Activated T-cell treated with anti-CD3 and anti-CD28 coated beads, Interleukin-2, amount 50 U/mL, for 72 hours (primary cell): ENCODE results near the gene RNASE13. TPM values are rescaled to one million over a fixed set of nuclear protein-coding genes. Genes with fewer than 3 reads are reported as not detected.

Experiments used
- ATAC-seq, 2 donors: fragments of 150-1000 bp; cut with Tn5 transposase; replicated peaks in 1 of 2; 2 replicates each; pipeline ENCODE4 v1.10.0; 2021; ENCODE audit warnings: moderate library complexity in 2 of 2, mild to moderate bottlenecking in 1 of 2
- DNase-seq, 2 donors: peaks; one replicate each; pipeline ENCODE4 v3.0.0; 2021 to 2022; ENCODE audit warnings: mixed read lengths in 1 of 2
- H3K27ac Mint-ChIP-seq: one replicate; pipeline ENCODE4 v1.8.0; 2022; ENCODE audit warnings: mild to moderate bottlenecking, moderate library complexity, mixed read lengths
- H3K27me3 Mint-ChIP-seq: one replicate; pipeline ENCODE4 v1.8.0; 2022; ENCODE audit warnings: low read depth, mixed read lengths
- H3K36me3 Mint-ChIP-seq, 2 donors: one replicate each; pipeline ENCODE4 v1.8.0; 2022; ENCODE audit warnings: mixed read lengths in 2 of 2, mild to moderate bottlenecking in 1 of 2; ENCODE audit not compliant: insufficient read depth in 2 of 2
- H3K4me1 Mint-ChIP-seq: one replicate; pipeline ENCODE4 v1.8.0; 2022; ENCODE audit warnings: low read depth, mixed read lengths
- H3K4me3 Mint-ChIP-seq, 2 donors: one replicate each; pipeline ENCODE4 v1.8.0; 2022; ENCODE audit warnings: mild to moderate bottlenecking in 2 of 2, mixed read lengths in 2 of 2, moderate library complexity in 2 of 2
- H3K9me3 Mint-ChIP-seq, 2 donors: one replicate each; pipeline ENCODE4 v1.8.0; 2022; ENCODE audit warnings: mixed read lengths in 2 of 2
- total RNA-seq, 2 donors: library from RNA; stranded (reverse); gene quantifications; one replicate each; pipeline ENCODE4 v1.2.3, GENCODE V29; 2022

RNASE13 gene
- total RNA-seq, 2 donors from 2014 or later, result not detected

- ATAC-seq (peak; percentile 57 to 63), DNase-seq (peak; percentile 46 to 65)
- H3K27me3 Mint-ChIP-seq, result peaks cover 68% of the 10 kb centered on the region
- peak overlapping the region; percentile 78 to 89 for H3K4me3 Mint-ChIP-seq
- peaks cover 34% of the 10 kb centered on the region for H3K4me1 Mint-ChIP-seq
- no peaks in the 10 kb centered on the region for H3K9me3 Mint-ChIP-seq
- H3K27ac Mint-ChIP-seq, result no peak overlapping the region
- no peaks in the 10 kb centered on the region for H3K36me3 Mint-ChIP-seq
Observed at GRCh38 chr14:21071225-21072030, 36.8 kb upstream of the RNASE13 start.

- Mint-ChIP-seq H3K4me1 (peaks cover 34% of the 10 kb centered on the region), H3K9me3 (no peaks in the 10 kb centered on the region), H3K27ac (no peak overlapping the region), H3K4me3 (peak overlapping the region; percentile 78 to 89), H3K36me3 (no peaks in the 10 kb centered on the region), H3K27me3 (peaks cover 75% of the 10 kb centered on the region)
- DNase-seq (peak; percentile 13 to 19), ATAC-seq (peak; percentile 26 to 27)
Observed at GRCh38 chr14:21070610-21071224, 36.1 kb upstream of the RNASE13 start.

- peak within 1 kb of the TSS; percentile 88 to 89 for H3K4me3 Mint-ChIP-seq
- H3K36me3 Mint-ChIP-seq, result no peaks in the 10 kb centered on the region
- peaks cover 80% of the 10 kb centered on the region for H3K27me3 Mint-ChIP-seq
- H3K4me1 Mint-ChIP-seq, result peaks cover 34% of the 10 kb centered on the region
- peak; percentile 34 to 52 for DNase-seq
- H3K27ac Mint-ChIP-seq, result no peak within 1 kb of the TSS
- no peaks in the 10 kb centered on the region for H3K9me3 Mint-ChIP-seq
- ATAC-seq, result peak; percentile 35 to 44
Observed at GRCh38 chr14:21070083-21070609, 35.5 kb upstream of the RNASE13 start, which contains the start of gene ARHGEF40. Gene ARHGEF40 (plus strand): TSS chr14:21070304. CDS start chr14:21070397, 93 bp downstream.

- H3K36me3 Mint-ChIP-seq, result no peaks in the 10 kb centered on the region
- H3K4me1 Mint-ChIP-seq, result peaks cover 34% of the 10 kb centered on the region
- H3K4me3 Mint-ChIP-seq, result peak overlapping the region; percentile 82 to 88
- DNase-seq (no peak), ATAC-seq (no peak)
- H3K9me3 Mint-ChIP-seq, result no peaks in the 10 kb centered on the region
- H3K27ac Mint-ChIP-seq, result no peak overlapping the region
- H3K27me3 Mint-ChIP-seq, result peaks cover 86% of the 10 kb centered on the region
Observed at GRCh38 chr14:21069388-21070082, 34.9 kb upstream of the RNASE13 start.

- Mint-ChIP-seq H3K4me1 (peaks cover 34% of the 10 kb centered on the region), H3K27ac (no peak overlapping the region), H3K9me3 (no peaks in the 10 kb centered on the region), H3K27me3 (peaks cover 84% of the 10 kb centered on the region), H3K36me3 (no peaks in the 10 kb centered on the region), H3K4me3 (peak overlapping the region; percentile 82 to 88)
- DNase-seq (peak; percentile 60 to 62), ATAC-seq (peak; percentile 59 to 68)
Observed at GRCh38 chr14:21068521-21069387, 34.1 kb upstream of the RNASE13 start.

- Mint-ChIP-seq H3K27me3 (peaks cover 79% of the 10 kb centered on the region), H3K4me3 (no peak overlapping the region), H3K9me3 (no peaks in the 10 kb centered on the region), H3K36me3 (no peaks in the 10 kb centered on the region), H3K4me1 (peaks cover 31% of the 10 kb centered on the region), H3K27ac (no peak overlapping the region)
- DNase-seq, result no peak
- ATAC-seq, result no peak
Observed at GRCh38 chr14:21066882-21067502, 32.4 kb upstream of the RNASE13 start.

GRCh38 chr14:21063479-21063878 is 28.9 kb upstream of the RNASE13 start:
- ATAC-seq (no peak), DNase-seq (no peak)
- Mint-ChIP-seq H3K36me3 (no peaks in the 10 kb centered on the region), H3K27me3 (peaks cover 66% of the 10 kb centered on the region), H3K9me3 (no peaks in the 10 kb centered on the region), H3K4me1 (peaks cover under 1% of the 10 kb centered on the region), H3K27ac (no peak overlapping the region), H3K4me3 (no peak overlapping the region)

- Mint-ChIP-seq H3K27ac (no peak overlapping the region), H3K36me3 (no peaks in the 10 kb centered on the region), H3K4me1 (no peaks in the 10 kb centered on the region), H3K9me3 (no peaks in the 10 kb centered on the region), H3K4me3 (no peak overlapping the region), H3K27me3 (peaks cover 47% of the 10 kb centered on the region)
- no peak for ATAC-seq
- DNase-seq, result no peak
Observed at GRCh38 chr14:21061347-21061668, 26.7 kb upstream of the RNASE13 start.

GRCh38 chr14:21060614-21061346 is 26.2 kb upstream of the RNASE13 start:
- H3K27ac Mint-ChIP-seq, result no peak overlapping the region
- no peaks in the 10 kb centered on the region for H3K4me1 Mint-ChIP-seq
- H3K27me3 Mint-ChIP-seq, result peaks cover 42% of the 10 kb centered on the region

GRCh38 chr14:21059842-21060613 is 25.4 kb upstream of the RNASE13 start:
- no peak for DNase-seq
- Mint-ChIP-seq H3K36me3 (no peaks in the 10 kb centered on the region), H3K9me3 (no peaks in the 10 kb centered on the region), H3K27me3 (peaks cover 34% of the 10 kb centered on the region), H3K4me3 (no peak overlapping the region), H3K4me1 (no peaks in the 10 kb centered on the region), H3K27ac (no peak overlapping the region)
- no peak for ATAC-seq

More at GRCh38 chr14:21060614-21061346, 26.2 kb upstream of the RNASE13 start:
- no peaks in the 10 kb centered on the region for H3K36me3 Mint-ChIP-seq
- no peak overlapping the region for H3K4me3 Mint-ChIP-seq
- DNase-seq (no peak), ATAC-seq (no peak)
- H3K9me3 Mint-ChIP-seq, result no peaks in the 10 kb centered on the region

GRCh38 chr14:21058903-21059302 is 24.3 kb upstream of the RNASE13 start:
- ATAC-seq, result no peak
- Mint-ChIP-seq H3K27ac (no peak overlapping the region), H3K36me3 (no peaks in the 10 kb centered on the region), H3K4me1 (peaks cover 6% of the 10 kb centered on the region), H3K9me3 (no peaks in the 10 kb centered on the region), H3K4me3 (no peak overlapping the region), H3K27me3 (peaks cover 30% of the 10 kb centered on the region)
- no peak for DNase-seq
